HG03066 (cell line): ENCODE results near the gene RRP7A.
"Not testable (repeated sequence)": the region's sequence is repeated elsewhere in the genome, so short reads cannot be mapped to it uniquely, and the experiment has no call there.

Experiments
- ATAC-seq: cut with Tn5 transposase; IDR thresholded peaks from one replicate; pipeline ENCODE4 v1.9.1; 2021; ENCODE audit warnings: low read depth; ENCODE audit not compliant: unreplicated experiment

The RRP7A gene

GRCh38 chr22:42500161-42500835 lies 19.3 kb downstream of the RRP7A start:
- peak; percentile 51 for ATAC-seq

GRCh38 chr22:42499773-42500160 lies 19.8 kb downstream of the RRP7A start:
- ATAC-seq = not testable (repeated sequence)

GRCh38 chr22:42495533-42496141 lies 24.0 kb downstream of the RRP7A start:
- ATAC-seq = not testable (repeated sequence)

GRCh38 chr22:42493393-42493792 lies 26.2 kb downstream of the RRP7A start:
- no peak for ATAC-seq

- no peak for ATAC-seq
These were observed 27.3 kb downstream of the RRP7A start for GRCh38 chr22:42492323-42492690.

GRCh38 chr22:42490243-42490832 lies 29.3 kb downstream of the RRP7A start:
- no peak for ATAC-seq

GRCh38 chr22:42489000-42489399 lies 30.6 kb downstream of the RRP7A start:
- ATAC-seq = no peak

GRCh38 chr22:42484506-42484905 lies 35.1 kb downstream of the RRP7A start:
- no peak for ATAC-seq

- ATAC-seq = not testable (repeated sequence)
These were observed 35.9 kb downstream of the RRP7A start for GRCh38 chr22:42483610-42484223.

GRCh38 chr22:42475122-42475521 lies 44.5 kb downstream of the RRP7A start:
- ATAC-seq = no peak

- ATAC-seq = no peak
These were observed 46.0 kb downstream of the RRP7A start for GRCh38 chr22:42473484-42474193.

- no peak for ATAC-seq
These were observed 46.9 kb downstream of the RRP7A start for GRCh38 chr22:42472671-42473070.

- no peak for ATAC-seq
These were observed 48.2 kb downstream of the RRP7A start for GRCh38 chr22:42471441-42471840.

GRCh38 chr22:42470366-42471082 lies 49.1 kb downstream of the RRP7A start:
- ATAC-seq = no peak

GRCh38 chr22:42468841-42469240 lies 50.8 kb downstream of the RRP7A start:
- ATAC-seq = no peak

- no peak for ATAC-seq
These were observed 57.6 kb downstream of the RRP7A start for GRCh38 chr22:42462016-42462415.

GRCh38 chr22:42461511-42461910 lies 58.1 kb downstream of the RRP7A start:
- no peak for ATAC-seq
